H1 (cell line): Measurements from ENCODE around the gene OSM. TPM values are rescaled to one million over a fixed set of nuclear protein-coding genes. Genes with fewer than 3 reads are reported as not detected.

ENCODE experiments used
- polyA plus RNA-seq, 7 experiments: library from polyadenylated mRNA; depleted of rRNA in 3 of 7; stranded (reverse) in 5 of 7; unstranded in 2 of 7; fragments of >200 nt in 5 of 7; fragments of 200-250 nt in 2 of 7; gene quantifications; 1 replicate in 5 of 7; 2 replicates in 1 of 7; 4 replicates in 1 of 7; pipeline versions ENCODE4 v1.2.1 to v1.2.3, GENCODE V29; 2011 to 2013; ENCODE audit warnings: missing spikeins in 2 of 7, mixed read lengths in 2 of 7
- total RNA-seq: library from RNA; stranded (reverse); fragmentation: NEBNext Ultra II Directional; extraction: Animal tissue kit (Norgen Biotek cat#: 25700); gene quantifications from 2 replicates; pipeline ENCODE4 v1.2.1, GENCODE V29; 2021
- TF ChIP-seq, protein P1 (sequence below): fragments of 300-600 bp; sonication (generic); IDR thresholded peaks from 2 replicates; pipeline ENCODE4 v1.7.1; 2012; ENCODE audit warnings: low read length, moderate library complexity, mild to moderate bottlenecking, inconsistent platforms; ENCODE audit not compliant: insufficient replicate concordance

OSM gene
- total and polyA plus RNA-seq, 2 of the 8 experiments (the other 6 are each of a cell fraction or from before 2014, with no cell fraction given): not detected

DNA sequence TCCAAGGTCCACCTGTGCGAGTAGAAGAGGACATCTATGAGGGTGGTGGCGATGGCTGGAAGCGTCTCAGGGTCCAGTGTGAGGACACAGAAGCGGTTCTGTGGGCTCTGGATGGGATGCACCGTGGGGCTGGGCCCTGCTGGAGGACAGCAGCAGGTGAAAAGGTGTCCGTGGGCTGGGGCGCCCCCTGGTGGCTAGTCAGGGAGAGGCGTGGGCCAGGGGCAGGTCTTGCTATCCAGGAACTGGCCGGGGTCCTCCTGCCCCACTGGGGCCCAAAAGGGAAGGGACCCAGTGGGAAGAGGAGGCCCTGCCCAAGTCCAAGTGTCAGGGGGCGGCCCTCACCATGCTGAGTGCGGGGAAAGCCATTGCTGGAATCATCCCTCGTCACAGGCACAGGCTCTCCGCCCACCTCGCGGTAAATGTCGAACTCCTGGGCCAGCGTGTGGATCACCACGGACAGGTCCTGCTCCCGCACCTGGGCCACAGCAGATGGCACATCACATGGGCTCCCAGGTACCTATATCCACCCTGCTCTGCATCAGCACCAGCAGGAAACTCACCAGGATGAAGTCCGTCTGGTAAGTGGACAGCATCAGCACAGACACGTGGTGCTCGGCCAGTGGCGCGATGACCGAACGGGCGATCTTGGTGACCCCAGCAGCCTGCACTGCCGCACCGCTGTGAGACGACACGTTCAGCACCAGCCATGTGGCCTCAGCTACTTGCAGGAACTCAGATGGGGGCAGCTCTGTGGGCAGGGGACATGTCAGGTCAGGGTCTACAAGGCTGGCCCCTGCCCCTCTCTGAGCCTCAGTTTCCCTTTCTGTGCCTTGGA is 20.4 kb upstream of the OSM start (continued):
- TF ChIP-seq, protein P1, sequence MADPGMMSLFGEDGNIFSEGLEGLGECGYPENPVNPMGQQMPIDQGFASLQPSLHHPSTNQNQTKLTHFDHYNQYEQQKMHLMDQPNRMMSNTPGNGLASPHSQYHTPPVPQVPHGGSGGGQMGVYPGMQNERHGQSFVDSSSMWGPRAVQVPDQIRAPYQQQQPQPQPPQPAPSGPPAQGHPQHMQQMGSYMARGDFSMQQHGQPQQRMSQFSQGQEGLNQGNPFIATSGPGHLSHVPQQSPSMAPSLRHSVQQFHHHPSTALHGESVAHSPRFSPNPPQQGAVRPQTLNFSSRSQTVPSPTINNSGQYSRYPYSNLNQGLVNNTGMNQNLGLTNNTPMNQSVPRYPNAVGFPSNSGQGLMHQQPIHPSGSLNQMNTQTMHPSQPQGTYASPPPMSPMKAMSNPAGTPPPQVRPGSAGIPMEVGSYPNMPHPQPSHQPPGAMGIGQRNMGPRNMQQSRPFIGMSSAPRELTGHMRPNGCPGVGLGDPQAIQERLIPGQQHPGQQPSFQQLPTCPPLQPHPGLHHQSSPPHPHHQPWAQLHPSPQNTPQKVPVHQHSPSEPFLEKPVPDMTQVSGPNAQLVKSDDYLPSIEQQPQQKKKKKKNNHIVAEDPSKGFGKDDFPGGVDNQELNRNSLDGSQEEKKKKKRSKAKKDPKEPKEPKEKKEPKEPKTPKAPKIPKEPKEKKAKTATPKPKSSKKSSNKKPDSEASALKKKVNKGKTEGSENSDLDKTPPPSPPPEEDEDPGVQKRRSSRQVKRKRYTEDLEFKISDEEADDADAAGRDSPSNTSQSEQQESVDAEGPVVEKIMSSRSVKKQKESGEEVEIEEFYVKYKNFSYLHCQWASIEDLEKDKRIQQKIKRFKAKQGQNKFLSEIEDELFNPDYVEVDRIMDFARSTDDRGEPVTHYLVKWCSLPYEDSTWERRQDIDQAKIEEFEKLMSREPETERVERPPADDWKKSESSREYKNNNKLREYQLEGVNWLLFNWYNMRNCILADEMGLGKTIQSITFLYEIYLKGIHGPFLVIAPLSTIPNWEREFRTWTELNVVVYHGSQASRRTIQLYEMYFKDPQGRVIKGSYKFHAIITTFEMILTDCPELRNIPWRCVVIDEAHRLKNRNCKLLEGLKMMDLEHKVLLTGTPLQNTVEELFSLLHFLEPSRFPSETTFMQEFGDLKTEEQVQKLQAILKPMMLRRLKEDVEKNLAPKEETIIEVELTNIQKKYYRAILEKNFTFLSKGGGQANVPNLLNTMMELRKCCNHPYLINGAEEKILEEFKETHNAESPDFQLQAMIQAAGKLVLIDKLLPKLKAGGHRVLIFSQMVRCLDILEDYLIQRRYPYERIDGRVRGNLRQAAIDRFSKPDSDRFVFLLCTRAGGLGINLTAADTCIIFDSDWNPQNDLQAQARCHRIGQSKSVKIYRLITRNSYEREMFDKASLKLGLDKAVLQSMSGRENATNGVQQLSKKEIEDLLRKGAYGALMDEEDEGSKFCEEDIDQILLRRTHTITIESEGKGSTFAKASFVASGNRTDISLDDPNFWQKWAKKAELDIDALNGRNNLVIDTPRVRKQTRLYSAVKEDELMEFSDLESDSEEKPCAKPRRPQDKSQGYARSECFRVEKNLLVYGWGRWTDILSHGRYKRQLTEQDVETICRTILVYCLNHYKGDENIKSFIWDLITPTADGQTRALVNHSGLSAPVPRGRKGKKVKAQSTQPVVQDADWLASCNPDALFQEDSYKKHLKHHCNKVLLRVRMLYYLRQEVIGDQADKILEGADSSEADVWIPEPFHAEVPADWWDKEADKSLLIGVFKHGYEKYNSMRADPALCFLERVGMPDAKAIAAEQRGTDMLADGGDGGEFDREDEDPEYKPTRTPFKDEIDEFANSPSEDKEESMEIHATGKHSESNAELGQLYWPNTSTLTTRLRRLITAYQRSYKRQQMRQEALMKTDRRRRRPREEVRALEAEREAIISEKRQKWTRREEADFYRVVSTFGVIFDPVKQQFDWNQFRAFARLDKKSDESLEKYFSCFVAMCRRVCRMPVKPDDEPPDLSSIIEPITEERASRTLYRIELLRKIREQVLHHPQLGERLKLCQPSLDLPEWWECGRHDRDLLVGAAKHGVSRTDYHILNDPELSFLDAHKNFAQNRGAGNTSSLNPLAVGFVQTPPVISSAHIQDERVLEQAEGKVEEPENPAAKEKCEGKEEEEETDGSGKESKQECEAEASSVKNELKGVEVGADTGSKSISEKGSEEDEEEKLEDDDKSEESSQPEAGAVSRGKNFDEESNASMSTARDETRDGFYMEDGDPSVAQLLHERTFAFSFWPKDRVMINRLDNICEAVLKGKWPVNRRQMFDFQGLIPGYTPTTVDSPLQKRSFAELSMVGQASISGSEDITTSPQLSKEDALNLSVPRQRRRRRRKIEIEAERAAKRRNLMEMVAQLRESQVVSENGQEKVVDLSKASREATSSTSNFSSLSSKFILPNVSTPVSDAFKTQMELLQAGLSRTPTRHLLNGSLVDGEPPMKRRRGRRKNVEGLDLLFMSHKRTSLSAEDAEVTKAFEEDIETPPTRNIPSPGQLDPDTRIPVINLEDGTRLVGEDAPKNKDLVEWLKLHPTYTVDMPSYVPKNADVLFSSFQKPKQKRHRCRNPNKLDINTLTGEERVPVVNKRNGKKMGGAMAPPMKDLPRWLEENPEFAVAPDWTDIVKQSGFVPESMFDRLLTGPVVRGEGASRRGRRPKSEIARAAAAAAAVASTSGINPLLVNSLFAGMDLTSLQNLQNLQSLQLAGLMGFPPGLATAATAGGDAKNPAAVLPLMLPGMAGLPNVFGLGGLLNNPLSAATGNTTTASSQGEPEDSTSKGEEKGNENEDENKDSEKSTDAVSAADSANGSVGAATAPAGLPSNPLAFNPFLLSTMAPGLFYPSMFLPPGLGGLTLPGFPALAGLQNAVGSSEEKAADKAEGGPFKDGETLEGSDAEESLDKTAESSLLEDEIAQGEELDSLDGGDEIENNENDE: no peak
